Neuronal stem cell (in vitro differentiated cells): ENCODE results near the gene IFT81.
"Not testable (repeated sequence)": the region's sequence is repeated elsewhere in the genome, so short reads cannot be mapped to it uniquely, and the experiment has no call there.

Experiments
- DNase-seq: peaks from one replicate; pipeline ENCODE4 v3.0.0-alpha.2; 2013; ENCODE audit warnings: low spot score
- H2AFZ ChIP-seq: one replicate; pipeline ENCODE4 v1.6.1; 2013; ENCODE audit warnings: mild to moderate bottlenecking, low read length, inconsistent platforms
- H2AK5ac ChIP-seq: 2 replicates; pipeline ENCODE4 v1.6.1; 2013; ENCODE audit warnings: low read depth, mild to moderate bottlenecking, inconsistent platforms, low read length, moderate library complexity, mixed read lengths
- H2BK120ac ChIP-seq: 2 replicates; pipeline ENCODE4 v1.6.1; 2013; ENCODE audit warnings: low read depth, mild to moderate bottlenecking, inconsistent platforms, low read length, moderate library complexity, mixed read lengths
- H2BK12ac ChIP-seq: one replicate; pipeline ENCODE4 v1.6.1; 2013; ENCODE audit warnings: low read length, inconsistent platforms
- H2BK15ac ChIP-seq: 2 replicates; pipeline ENCODE4 v1.6.1; 2013; ENCODE audit warnings: mild to moderate bottlenecking, low read length, inconsistent platforms, mixed read lengths
- H2BK5ac ChIP-seq: one replicate; pipeline ENCODE4 v1.6.1; 2013; ENCODE audit warnings: inconsistent platforms, mild to moderate bottlenecking, low read length, moderate library complexity
- H3K14ac ChIP-seq: one replicate; pipeline ENCODE4 v1.6.1; 2013; ENCODE audit warnings: low read length, inconsistent platforms
- H3K18ac ChIP-seq: 2 replicates; pipeline ENCODE4 v1.6.1; 2013; ENCODE audit warnings: low read length, inconsistent platforms
- H3K23ac ChIP-seq: 2 replicates; pipeline ENCODE4 v1.6.1; 2013; ENCODE audit warnings: low read depth, mild to moderate bottlenecking, mixed read lengths, low read length, inconsistent platforms; ENCODE audit not compliant: poor library complexity
- H3K27ac ChIP-seq: replicated peaks from 3 replicates; pipeline ENCODE4 v1.5.1; 2013; ENCODE audit warnings: low read length, inconsistent platforms
- H3K27me3 ChIP-seq, 3 experiments: 2 replicates each; pipeline ENCODE4 v1.6.1; 2013; ENCODE audit warnings: low read length in 3 of 3, mild to moderate bottlenecking in 2 of 3, inconsistent platforms in 1 of 3, low read depth in 1 of 3, mixed read lengths in 1 of 3, moderate library complexity in 1 of 3; ENCODE audit not compliant: control insufficient read depth in 3 of 3, insufficient read depth in 3 of 3
- H3K36me3 ChIP-seq, 2 donors: replicated peaks in 1 of 2; 2 replicates each; pipeline ENCODE4 v1.6.1; 2013; ENCODE audit warnings: low read length in 2 of 2; ENCODE audit not compliant: control insufficient read depth in 2 of 2, insufficient read depth in 2 of 2
- H3K4ac ChIP-seq: 2 replicates; pipeline ENCODE4 v1.6.1; 2013; ENCODE audit warnings: inconsistent platforms, mild to moderate bottlenecking, low read length, moderate library complexity
- H3K4me1 ChIP-seq, 2 donors: 1 replicate in 1 of 2; 2 replicates in 1 of 2; pipeline ENCODE4 v1.6.1; 2013; ENCODE audit warnings: low read length in 2 of 2, low read depth in 1 of 2; ENCODE audit not compliant: control insufficient read depth in 2 of 2, insufficient read depth in 1 of 2
- H3K4me2 ChIP-seq: one replicate; pipeline ENCODE4 v1.6.1; 2013; ENCODE audit warnings: mild to moderate bottlenecking, low read length, inconsistent platforms; ENCODE audit not compliant: insufficient read depth, poor library complexity, severe bottlenecking
- H3K4me3 ChIP-seq, 2 donors: 2 replicates each; pipeline ENCODE4 v1.5.1; 2013; ENCODE audit warnings: low read length in 2 of 2, mild to moderate bottlenecking in 2 of 2, inconsistent platforms in 1 of 2, moderate library complexity in 1 of 2
- H3K79me1 ChIP-seq: one replicate; pipeline ENCODE4 v1.6.1; 2013; ENCODE audit warnings: low read depth, mild to moderate bottlenecking, inconsistent platforms, low read length, moderate library complexity
- H3K9ac ChIP-seq: one replicate; pipeline ENCODE4 v1.6.1; 2013; ENCODE audit warnings: mild to moderate bottlenecking, low read depth, low read length, inconsistent platforms; ENCODE audit not compliant: poor library complexity
- H3K9me3 ChIP-seq, 2 donors: replicated peaks in 1 of 2; 2 replicates each; pipeline versions ENCODE3 to v1.6.1; 2013; ENCODE audit warnings: low read length in 2 of 2, mild to moderate bottlenecking in 2 of 2, inconsistent platforms in 1 of 2, low read depth in 1 of 2, mixed read lengths in 1 of 2, moderate library complexity in 1 of 2; ENCODE audit not compliant: control insufficient read depth in 2 of 2, insufficient read depth in 1 of 2
- H4K8ac ChIP-seq: one replicate; pipeline ENCODE4 v1.6.1; 2013; ENCODE audit warnings: low read depth, mild to moderate bottlenecking, inconsistent platforms, low read length, moderate library complexity
- H4K91ac ChIP-seq: one replicate; pipeline ENCODE4 v1.6.1; 2013; ENCODE audit warnings: low read length, low read depth, mild to moderate bottlenecking, inconsistent platforms; ENCODE audit not compliant: poor library complexity
- WGBS, 2 donors: extraction: QIAGEN DNeasy Blood & Tissue Kit; methylation state at CpG; one replicate each; pipeline ENCODE4 v1.1.7; 2013; ENCODE audit warnings: missing lambda C conversion rate in 2 of 2, mixed read lengths in 1 of 2; ENCODE audit not compliant: insufficient read length in 2 of 2, insufficient replicate concordance in 1 of 2; ENCODE audit errors: extremely low coverage in 2 of 2; 5-methylcytosine and 5-hydroxymethylcytosine counted together

Gene IFT81

GRCh38 chr12:110223777-110224378 is 99.7 kb downstream of the IFT81 start:
- H3K4me3 ChIP-seq: no peak overlapping the region
- H2AFZ ChIP-seq: no peak overlapping the region
- H4K91ac ChIP-seq: no peak overlapping the region
- no peak overlapping the region for H3K4me2 ChIP-seq
- no peak overlapping the region for H3K27ac ChIP-seq
- H4K8ac ChIP-seq: no peak overlapping the region
- H3K18ac ChIP-seq: no peak overlapping the region
- H2BK15ac ChIP-seq: no peak overlapping the region
- H3K9me3 ChIP-seq: no peaks in the 10 kb centered on the region
- no peak overlapping the region for H2BK12ac ChIP-seq
- DNase-seq: no peak
- no peak overlapping the region for H3K9ac ChIP-seq
- H2AK5ac ChIP-seq: no peak overlapping the region
- H2BK5ac ChIP-seq: no peak overlapping the region
- H3K4me1 ChIP-seq: peaks cover 0 to 1% of the 10 kb centered on the region in 2 donors
- H3K79me1 ChIP-seq: no peaks in the 10 kb centered on the region
- H3K27me3 ChIP-seq: no peaks in the 10 kb centered on the region
- H2BK120ac ChIP-seq: no peak overlapping the region
- no CpG with 5 or more reads among the region's 4 CpGs for WGBS, 2 donors
- no peak overlapping the region for H3K23ac ChIP-seq
- H3K36me3 ChIP-seq: peaks cover 5 to 50% of the 10 kb centered on the region in 2 donors
- no peak overlapping the region for H3K14ac ChIP-seq
- H3K4ac ChIP-seq: no peak overlapping the region

- H3K4me3 ChIP-seq: no peak overlapping the region
- no peak overlapping the region for H3K4me2 ChIP-seq
- no peak overlapping the region for H4K91ac ChIP-seq
- H3K4ac ChIP-seq: no peak overlapping the region
- WGBS, 2 donors: no CpG with 5 or more reads among the region's 10 CpGs
- no peak overlapping the region for H3K18ac ChIP-seq
- H3K9ac ChIP-seq: no peak overlapping the region
- no peaks in the 10 kb centered on the region for H3K79me1 ChIP-seq
- H2BK12ac ChIP-seq: no peak overlapping the region
- H3K14ac ChIP-seq: no peak overlapping the region
- no peak overlapping the region for H3K23ac ChIP-seq
- no peak overlapping the region for H2BK120ac ChIP-seq
- no peak overlapping the region for H2BK5ac ChIP-seq
- H2BK15ac ChIP-seq: no peak overlapping the region
- no peaks in the 10 kb centered on the region for H3K9me3 ChIP-seq
- no peak overlapping the region for H2AK5ac ChIP-seq
- H3K27me3 ChIP-seq: no peaks in the 10 kb centered on the region
- H2AFZ ChIP-seq: no peak overlapping the region
- H3K36me3 ChIP-seq: peaks cover 7 to 42% of the 10 kb centered on the region in 2 donors
- H3K27ac ChIP-seq: no peak overlapping the region
- DNase-seq: no peak
- H3K4me1 ChIP-seq: peaks cover 0 to 1% of the 10 kb centered on the region in 2 donors
- H4K8ac ChIP-seq: no peak overlapping the region
Observed at GRCh38 chr12:110224379-110225304, 100.5 kb downstream of the IFT81 start.

GRCh38 chr12:110227138-110227537 is 103.0 kb downstream of the IFT81 start:
- Histone ChIP-seq H3K4ac (no peak overlapping the region), H4K8ac (no peak overlapping the region), H3K9me3 (no peaks in the 10 kb centered on the region), H3K18ac (no peak overlapping the region), H3K4me1 (no peaks in the 10 kb centered on the region), H3K23ac (no peak overlapping the region), H3K14ac (no peak overlapping the region), H2BK12ac (no peak overlapping the region), H2AK5ac (no peak overlapping the region), H3K4me2 (no peak overlapping the region), H3K79me1 (no peaks in the 10 kb centered on the region), H4K91ac (no peak overlapping the region), H2BK15ac (no peak overlapping the region), H3K27ac (no peak overlapping the region), H3K9ac (no peak overlapping the region), H2AFZ (no peak overlapping the region), H3K4me3 (no peak overlapping the region), H3K36me3 (peaks cover 2 to 19% of the 10 kb centered on the region in 2 donors), H3K27me3 (no peaks in the 10 kb centered on the region), H2BK120ac (no peak overlapping the region), H2BK5ac (no peak overlapping the region)
- no CpG with 5 or more reads among the region's 3 CpGs for WGBS, 2 donors
- no peak for DNase-seq

- not testable (repeated sequence) for H3K9ac ChIP-seq, H3K4me2 ChIP-seq, H3K4ac ChIP-seq, H2AFZ ChIP-seq, H2BK12ac ChIP-seq, H3K4me1 ChIP-seq, H3K14ac ChIP-seq, H3K27me3 ChIP-seq, H3K9me3 ChIP-seq, H3K18ac ChIP-seq, H2BK120ac ChIP-seq, H3K23ac ChIP-seq, H2AK5ac ChIP-seq, H3K79me1 ChIP-seq, H4K8ac ChIP-seq, H4K91ac ChIP-seq, H2BK5ac ChIP-seq, H3K27ac ChIP-seq, DNase-seq, H3K4me3 ChIP-seq, H2BK15ac ChIP-seq
- WGBS, 2 donors: no CpG with 5 or more reads among the region's 4 CpGs
- H3K36me3 ChIP-seq: peaks cover 2 to 12% of the 10 kb centered on the region in 2 donors
Observed at GRCh38 chr12:110228348-110228747, 104.2 kb downstream of the IFT81 start.
